Urothelium cell line (cell line): Measurements from ENCODE around the gene OR2A12.
"Not testable (repeated sequence)": the region's sequence is repeated elsewhere in the genome, so short reads cannot be mapped to it uniquely, and the experiment has no call there.

Experiments
- DNase-seq: peaks from one replicate; pipeline ENCODE4 v3.0.0; 2011; ENCODE audit warnings: low spot score, mixed read lengths
- FAIRE-seq: peaks from 2 replicates; lab custom pipeline; 2011; peaks lifted over from hg19 to GRCh38; lab: Jason Lieb, UNC

Gene OR2A12

GRCh38 chr7:144113651-144114050 is 27.6 kb downstream of the OR2A12 start:
- DNase-seq (no peak), FAIRE-seq (no peak)

- FAIRE-seq (no peak), DNase-seq (peak; percentile 4)
Observed at GRCh38 chr7:144118341-144118740, 32.3 kb downstream of the OR2A12 start.

GRCh38 chr7:144122876-144123275 is 36.8 kb downstream of the OR2A12 start, which contains the start of gene OR2A14:
Gene OR2A14, plus strand, starts transcription at chr7:144123176. Its CDS starts 5,937 bp downstream, at chr7:144129113.
- no peak for DNase-seq
- FAIRE-seq = no peak

- DNase-seq (peak; percentile 81), FAIRE-seq (no peak)
Observed at GRCh38 chr7:144127714-144128334, 41.7 kb downstream of the OR2A12 start.

GRCh38 chr7:144129601-144130000 is 43.5 kb downstream of the OR2A12 start:
- DNase-seq, FAIRE-seq: not testable (repeated sequence)

GRCh38 chr7:144130730-144131129 is 44.7 kb downstream of the OR2A12 start:
- no peak for FAIRE-seq
- no peak for DNase-seq

GRCh38 chr7:144132262-144132661 is 46.2 kb downstream of the OR2A12 start:
- FAIRE-seq (no peak), DNase-seq (no peak)

GRCh38 chr7:144133307-144133706 is 47.2 kb downstream of the OR2A12 start:
- no peak for FAIRE-seq
- no peak for DNase-seq

GRCh38 chr7:144134116-144134515 is 48.0 kb downstream of the OR2A12 start:
- FAIRE-seq = no peak

GRCh38 chr7:144137501-144137900 is 51.4 kb downstream of the OR2A12 start:
- DNase-seq (no peak), FAIRE-seq (no peak)

More at GRCh38 chr7:144134116-144134515, 48.0 kb downstream of the OR2A12 start:
- DNase-seq = no peak

- DNase-seq (no peak), FAIRE-seq (no peak)
Observed at GRCh38 chr7:144142187-144142586, 56.1 kb downstream of the OR2A12 start.

GRCh38 chr7:144144426-144144825 is 58.3 kb downstream of the OR2A12 start:
- DNase-seq = no peak
- no peak for FAIRE-seq

GRCh38 chr7:144148224-144148827 is 62.2 kb downstream of the OR2A12 start:
- DNase-seq (no peak), FAIRE-seq (no peak)
